Hepatocyte (in vitro differentiated cells): ENCODE measurements around the gene SPATA2.

Experiments
- EZH2 ChIP-seq: fragments of 200-600 bp; sonication (generic); IDR thresholded peaks from 2 replicates; pipeline ENCODE4 v1.6.1; 2016; ENCODE audit warnings: antibody characterized with exemption, mild to moderate bottlenecking, borderline replicate concordance
- TF ChIP-seq, protein P1 (sequence below): fragments of 200-600 bp; sonication (generic); IDR thresholded peaks from 2 replicates; pipeline ENCODE4 v1.5.1; 2016; ENCODE audit warnings: antibody characterized with exemption, mild to moderate bottlenecking; ENCODE audit not compliant: poor library complexity

DNA sequence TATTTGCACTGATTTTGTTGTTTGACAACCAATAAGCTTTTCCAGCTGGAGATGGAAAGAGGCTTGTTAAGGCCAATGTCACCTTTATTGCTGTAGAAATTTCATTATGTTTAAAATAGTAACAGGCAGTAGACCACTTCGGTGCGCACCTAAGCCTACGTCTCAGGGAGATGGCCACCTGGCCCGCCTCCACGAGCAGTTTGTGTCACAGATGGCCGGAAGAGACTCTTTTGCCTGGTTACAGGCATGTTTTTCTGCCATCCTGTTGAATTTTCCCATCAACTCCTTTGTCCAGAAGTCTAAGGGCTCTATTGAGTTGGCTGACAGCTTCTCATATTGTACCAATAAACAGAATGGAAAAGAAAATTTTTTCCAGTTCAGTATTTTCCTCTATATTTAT, 51.7 kb downstream of the SPATA2 start:
- TF ChIP-seq, protein P1, sequence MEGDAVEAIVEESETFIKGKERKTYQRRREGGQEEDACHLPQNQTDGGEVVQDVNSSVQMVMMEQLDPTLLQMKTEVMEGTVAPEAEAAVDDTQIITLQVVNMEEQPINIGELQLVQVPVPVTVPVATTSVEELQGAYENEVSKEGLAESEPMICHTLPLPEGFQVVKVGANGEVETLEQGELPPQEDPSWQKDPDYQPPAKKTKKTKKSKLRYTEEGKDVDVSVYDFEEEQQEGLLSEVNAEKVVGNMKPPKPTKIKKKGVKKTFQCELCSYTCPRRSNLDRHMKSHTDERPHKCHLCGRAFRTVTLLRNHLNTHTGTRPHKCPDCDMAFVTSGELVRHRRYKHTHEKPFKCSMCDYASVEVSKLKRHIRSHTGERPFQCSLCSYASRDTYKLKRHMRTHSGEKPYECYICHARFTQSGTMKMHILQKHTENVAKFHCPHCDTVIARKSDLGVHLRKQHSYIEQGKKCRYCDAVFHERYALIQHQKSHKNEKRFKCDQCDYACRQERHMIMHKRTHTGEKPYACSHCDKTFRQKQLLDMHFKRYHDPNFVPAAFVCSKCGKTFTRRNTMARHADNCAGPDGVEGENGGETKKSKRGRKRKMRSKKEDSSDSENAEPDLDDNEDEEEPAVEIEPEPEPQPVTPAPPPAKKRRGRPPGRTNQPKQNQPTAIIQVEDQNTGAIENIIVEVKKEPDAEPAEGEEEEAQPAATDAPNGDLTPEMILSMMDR: no peak
- no peak for TF ChIP-seq EZH2
